Colonic mucosa (tissue), 4 donors: Measurements from ENCODE around the gene BCL2L11. TPM values are rescaled to one million over a fixed set of nuclear protein-coding genes. Genes with fewer than 3 reads are reported as not detected.

Experiments used
- DNase-seq: peaks from one replicate; pipeline ENCODE4 v3.0.0-alpha.2; 2020
- H3K27ac ChIP-seq: fragments of 200-600 bp; one replicate; pipeline ENCODE4 v1.8.0; 2021
- H3K27me3 ChIP-seq: fragments of 200-600 bp; one replicate; pipeline ENCODE4 v1.8.0; 2021
- H3K36me3 ChIP-seq: fragments of 200-600 bp; one replicate; pipeline ENCODE4 v1.8.0; 2021
- H3K4me1 ChIP-seq: fragments of 200-600 bp; one replicate; pipeline ENCODE4 v1.8.0; 2021; ENCODE audit warnings: mild to moderate bottlenecking
- H3K4me3 ChIP-seq: fragments of 200-600 bp; one replicate; pipeline ENCODE4 v1.8.0; 2021
- H3K9ac ChIP-seq, 2 donors: one replicate each; pipeline ENCODE4 v1.7.0; 2013; ENCODE audit warnings: control low read depth in 2 of 2, low read depth in 2 of 2, low read length in 2 of 2
- H3K9me3 ChIP-seq: fragments of 200-600 bp; one replicate; pipeline ENCODE4 v1.8.0; 2021
- CTCF ChIP-seq: fragments of 200-600 bp; IDR thresholded peaks from one replicate; pipeline ENCODE4 v1.8.0; 2022; ENCODE audit warnings: antibody characterized with exemption, mild to moderate bottlenecking
- intact Hi-C: fragments of 100-400 bp; cut with DNase I; formaldehyde crosslinking; loops from one replicate; pipeline ENCODE4 v1.14.1; 2022
- total RNA-seq, 2 donors: library from RNA; stranded (reverse); fragmentation: NEBNext Ultra II Directional in 1 of 2; extraction: Animal tissue kit (Norgen Biotek cat#: 25700) in 1 of 2; gene quantifications; one replicate each; pipeline ENCODE4 v1.2.1, GENCODE V29; 2021
- donor health status: healthy.
- donor health status: DM: no; HTN: no; CAD: no.
- donor health status: DM: no; HTN: no; CAD: no.

The BCL2L11 gene
- total RNA-seq, 2 donors from 2014 or later: 21.3 to 31.7 TPM

- Histone ChIP-seq H3K4me3 (no peak overlapping the region), H3K9ac (no peak overlapping the region), H3K36me3 (no peaks in the 10 kb centered on the region), H3K9me3 (no peaks in the 10 kb centered on the region), H3K27ac (no peak overlapping the region), H3K4me1 (no peaks in the 10 kb centered on the region), H3K27me3 (no peaks in the 10 kb centered on the region)
- intact Hi-C loops: no loop called here
- no peak for DNase-seq
- no peak for TF ChIP-seq CTCF
Observed at GRCh38 chr2:111135910-111136297, 15.2 kb downstream of the BCL2L11 start.

GRCh38 chr2:111138839-111139238 lies 18.1 kb downstream of the BCL2L11 start:
- no peak for TF ChIP-seq CTCF
- DNase-seq: no peak
- intact Hi-C loops: no loop called here
- Histone ChIP-seq H3K27me3 (no peaks in the 10 kb centered on the region), H3K9me3 (no peaks in the 10 kb centered on the region), H3K27ac (no peak overlapping the region), H3K4me3 (no peak overlapping the region), H3K4me1 (no peaks in the 10 kb centered on the region), H3K36me3 (no peaks in the 10 kb centered on the region), H3K9ac (no peak overlapping the region)

- Histone ChIP-seq H3K9me3 (no peaks in the 10 kb centered on the region), H3K36me3 (no peaks in the 10 kb centered on the region), H3K9ac (no peak overlapping the region), H3K4me3 (no peak overlapping the region), H3K27ac (no peak overlapping the region), H3K4me1 (no peaks in the 10 kb centered on the region), H3K27me3 (no peaks in the 10 kb centered on the region)
- DNase-seq: no peak
- TF ChIP-seq CTCF: no peak
- intact Hi-C loops: no loop called here
Observed at GRCh38 chr2:111139637-111140317, 19.1 kb downstream of the BCL2L11 start.

GRCh38 chr2:111140815-111141214 lies 20.1 kb downstream of the BCL2L11 start:
- Histone ChIP-seq H3K27ac (no peak overlapping the region), H3K36me3 (no peaks in the 10 kb centered on the region), H3K27me3 (no peaks in the 10 kb centered on the region), H3K4me3 (no peak overlapping the region), H3K4me1 (no peaks in the 10 kb centered on the region), H3K9me3 (no peaks in the 10 kb centered on the region), H3K9ac (no peak overlapping the region)
- TF ChIP-seq CTCF: no peak
- no peak for DNase-seq
- intact Hi-C loops: no loop called here

- H3K4me1 ChIP-seq: no peaks in the 10 kb centered on the region
- H3K4me3 ChIP-seq: no peak overlapping the region
- no peak for DNase-seq
- no peak overlapping the region for H3K27ac ChIP-seq
- intact Hi-C loops: no loop called here
- no peak for TF ChIP-seq CTCF
- H3K36me3 ChIP-seq: no peaks in the 10 kb centered on the region
- H3K9me3 ChIP-seq: no peaks in the 10 kb centered on the region
- no peaks in the 10 kb centered on the region for H3K27me3 ChIP-seq
- no peak overlapping the region for H3K9ac ChIP-seq
Observed at GRCh38 chr2:111142101-111142500, 21.4 kb downstream of the BCL2L11 start.
